22Rv1 (cell line): ENCODE measurements around the gene GH1.

Source experiments
- ZFX ChIP-seq: fragments of 450-650 bp; IDR thresholded peaks from 2 replicates; pipeline ENCODE4 v1.6.1; 2017; ENCODE audit warnings: antibody characterized with exemption, borderline replicate concordance
- TF ChIP-seq, protein P1 (sequence below): fragments of 450-650 bp; IDR thresholded peaks from 2 replicates; pipeline ENCODE4 v1.5.1; 2017; ENCODE audit warnings: mild to moderate bottlenecking

DNA sequence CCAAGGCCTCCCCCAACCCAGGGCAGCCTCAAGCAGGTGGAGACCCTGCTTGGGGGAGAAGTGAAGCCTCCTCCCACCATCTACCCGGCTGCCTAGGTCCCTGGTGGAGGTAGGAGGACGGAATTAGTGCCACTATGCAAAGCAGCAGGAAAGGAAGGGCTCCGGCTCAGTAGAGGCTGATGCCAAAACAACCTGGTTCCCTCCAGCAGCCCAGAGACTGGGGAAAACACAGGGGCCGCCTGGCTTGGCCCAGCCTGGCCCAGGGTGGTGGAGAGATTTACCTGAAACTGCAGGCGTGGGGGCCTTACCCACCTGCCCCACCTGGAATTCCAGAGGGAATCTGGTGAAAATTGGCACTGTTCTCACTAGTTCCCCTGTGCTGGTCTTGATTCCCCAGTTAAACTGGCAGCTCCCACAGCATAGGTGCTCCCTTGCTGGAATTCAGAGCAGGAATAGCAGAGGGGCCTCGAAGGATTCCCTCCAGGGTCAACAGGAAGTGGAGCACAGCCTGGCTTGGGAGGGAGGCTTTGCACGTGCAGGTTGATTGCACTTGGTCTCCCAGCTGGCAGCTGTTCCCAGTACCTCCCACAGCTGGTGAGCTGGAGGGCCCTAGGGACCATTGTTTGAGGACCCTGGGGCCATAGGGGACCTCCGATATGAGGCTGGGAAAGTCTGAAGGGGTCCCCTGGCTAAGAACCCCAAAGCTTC, 9.0 kb upstream of the GH1 start:
- TF ChIP-seq, protein P1, sequence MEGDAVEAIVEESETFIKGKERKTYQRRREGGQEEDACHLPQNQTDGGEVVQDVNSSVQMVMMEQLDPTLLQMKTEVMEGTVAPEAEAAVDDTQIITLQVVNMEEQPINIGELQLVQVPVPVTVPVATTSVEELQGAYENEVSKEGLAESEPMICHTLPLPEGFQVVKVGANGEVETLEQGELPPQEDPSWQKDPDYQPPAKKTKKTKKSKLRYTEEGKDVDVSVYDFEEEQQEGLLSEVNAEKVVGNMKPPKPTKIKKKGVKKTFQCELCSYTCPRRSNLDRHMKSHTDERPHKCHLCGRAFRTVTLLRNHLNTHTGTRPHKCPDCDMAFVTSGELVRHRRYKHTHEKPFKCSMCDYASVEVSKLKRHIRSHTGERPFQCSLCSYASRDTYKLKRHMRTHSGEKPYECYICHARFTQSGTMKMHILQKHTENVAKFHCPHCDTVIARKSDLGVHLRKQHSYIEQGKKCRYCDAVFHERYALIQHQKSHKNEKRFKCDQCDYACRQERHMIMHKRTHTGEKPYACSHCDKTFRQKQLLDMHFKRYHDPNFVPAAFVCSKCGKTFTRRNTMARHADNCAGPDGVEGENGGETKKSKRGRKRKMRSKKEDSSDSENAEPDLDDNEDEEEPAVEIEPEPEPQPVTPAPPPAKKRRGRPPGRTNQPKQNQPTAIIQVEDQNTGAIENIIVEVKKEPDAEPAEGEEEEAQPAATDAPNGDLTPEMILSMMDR, result no peak
- TF ChIP-seq ZFX, result no peak
